GM23248 (cell line): ENCODE measurements around the gene ATP10A.

ENCODE experiments used
- EZH2 ChIP-seq: fragments of 200-600 bp; sonication (generic); IDR thresholded peaks from 2 replicates; pipeline ENCODE4 v1.6.1; 2018; ENCODE audit warnings: antibody characterized with exemption, mild to moderate bottlenecking; ENCODE audit not compliant: insufficient read depth, poor library complexity, severe bottlenecking
- EZH2phosphoT487 ChIP-seq: fragments of 200-600 bp; sonication (generic); IDR thresholded peaks from 2 replicates; pipeline ENCODE4 v1.6.1; 2018; ENCODE audit warnings: antibody characterized with exemption, moderate library complexity, mild to moderate bottlenecking, low read depth; ENCODE audit not compliant: insufficient read depth

DNA sequence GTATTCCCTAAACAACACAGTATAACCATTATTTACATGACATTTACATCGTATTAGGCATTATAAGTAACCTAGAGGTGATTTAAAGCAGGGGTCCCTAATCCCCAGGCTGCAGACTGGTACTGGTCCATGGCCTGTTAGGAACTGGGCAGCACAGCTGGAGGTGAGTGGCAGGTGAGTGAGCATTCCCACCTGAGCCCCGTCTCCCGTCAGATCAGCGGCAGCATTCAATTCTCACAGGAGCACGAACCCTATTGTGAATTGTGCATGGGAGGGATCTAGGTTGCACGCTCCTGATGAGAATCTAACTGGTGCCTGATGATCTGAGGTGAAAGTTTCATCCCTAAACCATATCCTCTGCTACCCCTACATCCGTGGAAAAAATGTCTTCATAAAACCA is 138.2 kb downstream of the ATP10A start:
- TF ChIP-seq EZH2 (no peak), EZH2phosphoT487 (no peak)
